Keratinocyte (primary cell): ENCODE measurements around the gene ZNF787. TPM values are rescaled to one million over a fixed set of nuclear protein-coding genes. Genes with fewer than 3 reads are reported as not detected.

Source experiments
- DNase-seq: peaks from one replicate; pipeline ENCODE4 v3.0.0-alpha.2; 2011; ENCODE audit warnings: low read depth, missing footprints, low spot score
- FAIRE-seq: peaks from 2 replicates; lab custom pipeline; 2011; peaks lifted over from hg19 to GRCh38; lab: Jason Lieb, UNC
- H2AFZ ChIP-seq: 2 replicates; pipeline ENCODE4 v1.6.0; 2012; ENCODE audit warnings: low read length, control low read depth, inconsistent platforms; ENCODE audit not compliant: control insufficient read depth
- H3K27ac ChIP-seq: 2 replicates; pipeline ENCODE4 v1.5.1; 2011; ENCODE audit warnings: low read length; ENCODE audit not compliant: control insufficient read depth, insufficient read depth
- H3K27me3 ChIP-seq: 3 replicates; pipeline ENCODE4 v1.6.0; 2011; ENCODE audit warnings: low read length; ENCODE audit not compliant: control insufficient read depth, insufficient read depth; ENCODE audit errors: extremely low read depth
- H3K36me3 ChIP-seq, 2 experiments: 2 replicates in 1 of 2; 3 replicates in 1 of 2; pipeline ENCODE4 v1.5.1; 2011; ENCODE audit warnings: low read length in 2 of 2, mild to moderate bottlenecking in 1 of 2; ENCODE audit not compliant: control insufficient read depth in 2 of 2, insufficient read depth in 2 of 2; ENCODE audit errors: extremely low read depth in 1 of 2
- H3K4me1 ChIP-seq: 3 replicates; pipeline ENCODE4 v1.5.1; 2011; ENCODE audit warnings: low read length; ENCODE audit not compliant: control insufficient read depth, insufficient read depth; ENCODE audit errors: extremely low read depth
- H3K4me2 ChIP-seq: 3 replicates; pipeline ENCODE4 v1.6.0; 2011; ENCODE audit warnings: low read depth, low read length; ENCODE audit not compliant: control insufficient read depth, insufficient read depth; ENCODE audit errors: extremely low read depth
- H3K4me3 ChIP-seq, 3 experiments: fragments of 200-600 bp in 1 of 3; sonication (generic) in 1 of 3; 2 replicates in 2 of 3; 3 replicates in 1 of 3; pipeline ENCODE4 v1.5.1; 2011 to 2016; ENCODE audit warnings: low read length in 3 of 3, mild to moderate bottlenecking in 3 of 3, control low read depth in 2 of 3, inconsistent platforms in 1 of 3, low read depth in 1 of 3, mixed read lengths in 1 of 3, mixed run types in 1 of 3, moderate library complexity in 1 of 3; ENCODE audit not compliant: control insufficient read depth in 2 of 3, insufficient read depth in 2 of 3; ENCODE audit errors: extremely low read depth in 1 of 3
- H3K79me2 ChIP-seq: 2 replicates; pipeline ENCODE4 v1.6.0; 2012; ENCODE audit warnings: low read length; ENCODE audit not compliant: control insufficient read depth, insufficient read depth
- H3K9ac ChIP-seq: 3 replicates; pipeline ENCODE4 v1.6.0; 2011; ENCODE audit warnings: low read length; ENCODE audit not compliant: control insufficient read depth, insufficient read depth; ENCODE audit errors: extremely low read depth
- H3K9me1 ChIP-seq: 3 replicates; pipeline ENCODE4 v1.6.0; 2011; ENCODE audit warnings: low read length; ENCODE audit not compliant: control insufficient read depth, insufficient read depth; ENCODE audit errors: extremely low read depth
- H3K9me3 ChIP-seq: 2 replicates; pipeline ENCODE4 v1.5.1; 2012; ENCODE audit warnings: low read depth, low read length; ENCODE audit not compliant: control insufficient read depth
- H4K20me1 ChIP-seq: 3 replicates; pipeline ENCODE4 v1.6.0; 2011; ENCODE audit warnings: low read length; ENCODE audit not compliant: control insufficient read depth, insufficient read depth; ENCODE audit errors: extremely low read depth
- EZH2 ChIP-seq: IDR thresholded peaks from one replicate; pipeline ENCODE4 v1.6.1; 2012; ENCODE audit warnings: inconsistent platforms, mild to moderate bottlenecking, low read length, moderate library complexity
- dilution Hi-C: fragments of 300-500 bp; cut with MboI; formaldehyde crosslinking; loops from one replicate; pipeline ENCODE4 v1.7.0; 2020; ENCODE audit warnings: low sequenced_read_pairs; ENCODE audit not compliant: extremely low pct_ligation_motif_present
- polyA plus RNA-seq, 5 experiments: library from polyadenylated mRNA; depleted of rRNA in 3 of 5; stranded (reverse) in 3 of 5; stranded (forward) in 1 of 5; unstranded in 1 of 5; fragments of >200 nt; gene quantifications; 1 replicate in 1 of 5; 2 replicates in 3 of 5; 3 replicates in 1 of 5; pipeline versions ENCODE4 v1.2.1 to v1.2.3, GENCODE V29; 2011 to 2012; ENCODE audit warnings: missing spikeins in 2 of 5, low read depth in 1 of 5, low replicate concordance in 1 of 5
- TF ChIP-seq, protein P1 (sequence below), 3 experiments: IDR thresholded peaks in 1 of 3; conservative IDR thresholded peaks in 1 of 3; optimal IDR thresholded peaks in 1 of 3; 2 replicates in 2 of 3; 3 replicates in 1 of 3; pipeline versions ENCODE3 to v1.5.1; 2011; ENCODE audit warnings: low read length in 3 of 3, mild to moderate bottlenecking in 3 of 3, moderate library complexity in 2 of 3, control low read depth in 1 of 3, inconsistent platforms in 1 of 3; ENCODE audit not compliant: insufficient read depth in 2 of 3; ENCODE audit errors: extremely low read depth in 1 of 3

Gene ZNF787
- polyA plus RNA-seq, 1 donor (not counting 4 experiments of a cell fraction or from before 2014, with no cell fraction given), result 5.6 TPM

DNA sequence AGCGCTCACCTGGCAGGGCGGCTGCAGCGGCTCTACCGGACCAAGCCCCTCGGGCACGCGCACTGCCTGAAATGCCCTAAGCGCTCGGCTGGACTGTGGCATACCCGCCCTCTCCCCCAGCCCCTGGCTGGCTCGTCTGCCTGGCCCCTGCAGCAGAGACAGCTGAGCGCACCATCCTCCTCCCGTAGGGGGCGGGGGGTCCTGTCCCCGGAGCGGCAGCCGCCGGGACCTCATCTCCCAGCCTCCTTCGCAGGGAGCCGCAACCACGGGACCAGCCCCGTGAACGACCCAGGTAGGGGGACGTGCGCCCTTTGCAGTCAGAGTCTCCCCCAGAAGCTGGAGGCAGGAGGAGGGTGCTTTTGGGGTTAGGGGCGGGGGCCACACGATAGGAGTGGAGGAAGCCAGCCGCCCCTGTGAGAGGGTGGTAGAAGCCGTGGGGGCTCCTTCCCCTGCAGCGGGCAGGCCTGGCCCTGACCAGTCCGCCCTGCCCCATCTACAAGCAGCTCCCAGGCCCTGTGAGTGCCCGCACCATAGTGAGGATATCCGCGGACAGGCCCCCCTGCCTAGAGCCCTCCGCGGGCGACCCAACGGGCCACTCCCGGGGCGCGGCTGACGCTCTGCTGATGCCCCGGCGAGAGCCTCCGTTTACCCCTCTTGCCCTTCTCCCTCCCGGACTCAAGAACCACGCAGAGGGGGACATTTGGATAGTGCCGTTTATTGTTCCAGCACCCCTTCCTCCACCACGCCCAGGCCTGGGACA lies 34.2 kb downstream of the ZNF787 start:
- dilution Hi-C loops, result no loop called here
- H4K20me1 ChIP-seq, result peaks cover 31% of the 10 kb centered on the region
- H3K4me3 ChIP-seq, result no peak overlapping the region
- no peak overlapping the region for H3K27ac ChIP-seq
- FAIRE-seq (no peak), DNase-seq (no peak)
- no peaks in the 10 kb centered on the region for H3K9me1 ChIP-seq
- no peak overlapping the region for H2AFZ ChIP-seq
- H3K4me1 ChIP-seq, result peaks cover 7% of the 10 kb centered on the region
- H3K9ac ChIP-seq, result no peak overlapping the region
- no peak overlapping the region for H3K4me2 ChIP-seq
- peaks cover 7 to 8% of the 10 kb centered on the region in 2 experiments for H3K36me3 ChIP-seq
- TF ChIP-seq EZH2, result no peak
- TF ChIP-seq, protein P1, sequence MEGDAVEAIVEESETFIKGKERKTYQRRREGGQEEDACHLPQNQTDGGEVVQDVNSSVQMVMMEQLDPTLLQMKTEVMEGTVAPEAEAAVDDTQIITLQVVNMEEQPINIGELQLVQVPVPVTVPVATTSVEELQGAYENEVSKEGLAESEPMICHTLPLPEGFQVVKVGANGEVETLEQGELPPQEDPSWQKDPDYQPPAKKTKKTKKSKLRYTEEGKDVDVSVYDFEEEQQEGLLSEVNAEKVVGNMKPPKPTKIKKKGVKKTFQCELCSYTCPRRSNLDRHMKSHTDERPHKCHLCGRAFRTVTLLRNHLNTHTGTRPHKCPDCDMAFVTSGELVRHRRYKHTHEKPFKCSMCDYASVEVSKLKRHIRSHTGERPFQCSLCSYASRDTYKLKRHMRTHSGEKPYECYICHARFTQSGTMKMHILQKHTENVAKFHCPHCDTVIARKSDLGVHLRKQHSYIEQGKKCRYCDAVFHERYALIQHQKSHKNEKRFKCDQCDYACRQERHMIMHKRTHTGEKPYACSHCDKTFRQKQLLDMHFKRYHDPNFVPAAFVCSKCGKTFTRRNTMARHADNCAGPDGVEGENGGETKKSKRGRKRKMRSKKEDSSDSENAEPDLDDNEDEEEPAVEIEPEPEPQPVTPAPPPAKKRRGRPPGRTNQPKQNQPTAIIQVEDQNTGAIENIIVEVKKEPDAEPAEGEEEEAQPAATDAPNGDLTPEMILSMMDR (optimal IDR thresholded peaks at IDR 0.05 in 1 of 3, IDR thresholded peaks at IDR 0.05 in 1 of 3, conservative IDR thresholded peaks at IDR 0.05 in 1 of 3; ENCODE audit: extremely low read depth in 1 of 3, insufficient read depth in 2 of 3, low read length in 3 of 3), result no peak
- H3K79me2 ChIP-seq, result peaks cover 22% of the 10 kb centered on the region
- H3K27me3 ChIP-seq, result no peaks in the 10 kb centered on the region
- H3K9me3 ChIP-seq, result no peaks in the 10 kb centered on the region

DNA sequence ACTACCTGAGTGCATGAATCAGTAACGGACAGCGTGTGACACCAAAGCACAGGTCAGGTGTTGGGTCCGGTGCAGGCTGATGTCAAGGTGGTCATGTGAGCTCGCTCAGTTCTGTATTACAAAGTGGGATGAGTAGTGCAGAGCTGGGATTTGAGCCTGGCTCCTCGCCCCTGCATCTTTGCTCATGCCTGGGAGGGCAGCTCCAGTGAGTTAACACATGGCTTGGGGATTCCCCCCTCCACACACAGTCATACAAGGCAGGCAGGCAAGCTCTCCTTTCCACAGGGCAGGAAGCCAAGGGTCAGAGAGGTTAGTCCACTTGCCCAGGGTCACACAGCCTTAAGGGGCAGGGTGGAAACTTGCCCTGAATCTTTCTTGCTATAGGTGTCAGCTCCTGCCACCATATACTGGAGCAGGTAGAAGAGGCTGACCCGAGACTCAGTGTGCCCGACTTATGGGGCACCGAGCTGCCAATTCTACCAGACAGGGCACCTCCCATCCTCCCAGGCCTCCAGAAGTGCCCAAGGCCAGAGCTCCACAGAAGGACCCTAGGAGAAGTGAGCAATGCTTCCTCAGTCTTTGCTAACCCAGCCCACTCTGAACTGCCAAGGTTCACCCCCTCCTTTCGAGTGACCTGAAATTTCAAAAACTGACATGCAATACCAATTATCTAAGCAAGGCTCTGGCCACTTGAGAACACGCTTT lies 35.4 kb downstream of the ZNF787 start:
- FAIRE-seq (no peak), DNase-seq (no peak)
- peaks cover 7 to 8% of the 10 kb centered on the region in 2 experiments for H3K36me3 ChIP-seq
- H3K27ac ChIP-seq, result no peak overlapping the region
- dilution Hi-C loops, result no loop called here
- H3K9ac ChIP-seq, result no peak overlapping the region
- H3K4me1 ChIP-seq, result peaks cover 7% of the 10 kb centered on the region
- peaks cover 2% of the 10 kb centered on the region for H3K27me3 ChIP-seq
- TF ChIP-seq, protein P1 (optimal IDR thresholded peaks at IDR 0.05 in 1 of 3, IDR thresholded peaks at IDR 0.05 in 1 of 3, conservative IDR thresholded peaks at IDR 0.05 in 1 of 3; ENCODE audit: extremely low read depth in 1 of 3, insufficient read depth in 2 of 3, low read length in 3 of 3), result no peak
- no peak overlapping the region for H2AFZ ChIP-seq
- H4K20me1 ChIP-seq, result peaks cover 20% of the 10 kb centered on the region
- H3K9me3 ChIP-seq, result no peaks in the 10 kb centered on the region
- no peak overlapping the region for H3K4me2 ChIP-seq
- no peak overlapping the region for H3K4me3 ChIP-seq
- H3K79me2 ChIP-seq, result peaks cover 17% of the 10 kb centered on the region
- H3K9me1 ChIP-seq, result no peaks in the 10 kb centered on the region
